ENCODE data around the gene F2RL3. TPM values are rescaled to one million over a fixed set of nuclear protein-coding genes. Genes with fewer than 3 reads are reported as not detected.

Gene F2RL3
- total and polyA plus RNA-seq, 2 of the 8 experiments (the other 6 are each of a cell fraction or from before 2014, with no cell fraction given) = not detected

GRCh38 chr19:16897029-16897855, 8.4 kb downstream of the F2RL3 start:
- Histone ChIP-seq H3K36me3 (ENCODE audit: control insufficient read depth in 2 of 4, insufficient read depth in 4 of 4, low read length in 3 of 4) (no peaks in the 10 kb centered on the region), H2BK15ac (ENCODE audit: low read length) (no peak overlapping the region), H3K4me1 (replicated peaks in 1 of 4; ENCODE audit: control insufficient read depth in 3 of 4, insufficient read depth in 4 of 4, low read length in 3 of 4) (peaks cover 0 to 3% (median 1%) of the 10 kb centered on the region in 4 experiments; a peak in 3 of 7 replicates), H3K27me3 (replicated peaks in 1 of 4; ENCODE audit: control insufficient read depth in 3 of 4, extremely low read depth in 1 of 4, insufficient read depth in 3 of 4, low read length in 3 of 4) (peaks cover 0 to 16% (median 8%) of the 10 kb centered on the region in 4 experiments; a peak in 5 of 7 replicates), H3K9ac (replicated peaks in 1 of 4; ENCODE audit: extremely low read depth in 1 of 4, low read depth in 3 of 4, low read length in 3 of 4) (peak overlapping the region in 1 of 4 experiments; percentile 34; a peak in 1 of 7 replicates), H3K56ac (replicated peaks; ENCODE audit: insufficient read length, low read depth, low read length) (no peak overlapping the region), H4K20me1 (replicated peaks in 1 of 2; ENCODE audit: control insufficient read depth in 1 of 2, insufficient read depth in 2 of 2, low read length in 2 of 2) (no peaks in the 10 kb centered on the region), H2BK12ac (ENCODE audit: low read depth, low read length) (no peak overlapping the region), H3K27ac (ENCODE audit: low read depth, low read length) (no peak overlapping the region), H2BK5ac (ENCODE audit: low read depth, low read length) (no peak overlapping the region), H3K4ac (replicated peaks; ENCODE audit: insufficient read length, low read depth, low read length) (no peak overlapping the region), H4K5ac (ENCODE audit: insufficient read length, low read depth, low read length) (no peak overlapping the region), H2BK20ac (ENCODE audit: low read length) (no peak overlapping the region), H4K91ac (replicated peaks; ENCODE audit: insufficient read length, low read length) (no peak overlapping the region), H3K79me2 (ENCODE audit: control insufficient read depth in 1 of 2, insufficient read depth in 2 of 2, low read length in 2 of 2) (no peaks in the 10 kb centered on the region), H3K18ac (ENCODE audit: extremely low read depth, low read length) (no peak overlapping the region), H2AFZ (ENCODE audit: low read length) (no peak overlapping the region), H3K14ac (ENCODE audit: insufficient read length) (no peak overlapping the region), H3K23me2 (ENCODE audit: low read depth, low read length) (peaks cover 12% of the 10 kb centered on the region; the same call in 1 of the 2 replicates), H3K4me2 (ENCODE audit: insufficient read depth in 1 of 2, low read depth in 2 of 2, low read length in 2 of 2) (peak overlapping the region; percentile 73 to 75), H4K8ac (ENCODE audit: extremely low read depth, insufficient read depth, low read length) (no peak overlapping the region), H3K9me3 (ENCODE audit: insufficient read depth in 2 of 2, low read depth in 1 of 2, low read length in 1 of 2) (no peaks in the 10 kb centered on the region), H2BK120ac (replicated peaks; ENCODE audit: low read depth, low read length) (no peak overlapping the region), H3K79me1 (ENCODE audit: low read depth, low read length) (no peaks in the 10 kb centered on the region), H3K4me3 (ENCODE audit: extremely low read depth in 1 of 4, insufficient read depth in 2 of 4, low read depth in 3 of 4, low read length in 4 of 4) (peak overlapping the region; percentile 48 to 84 (median 56)), H2AK5ac (ENCODE audit: low read depth, low read length) (no peak overlapping the region), H3K23ac (ENCODE audit: insufficient read length) (no peak overlapping the region)
- FAIRE-seq (no peak), DNase-seq (ENCODE audit: low read depth in 1 of 2, low spot score in 2 of 2) (peak; percentile 90 to 95)
- CTCF ChIA-PET (ENCODE audit: partially characterized antibody) = interaction anchor here (0.8 kb wide), 1 partner anchor 15 kb away, joined by 3 read pairs; no protein-coding TSS in a partner anchor
- 1% methylated on average over 10 of the region's 68 CpGs; no CpG with 5 or more reads in 1 of the 2 experiments for WGBS, 2 experiments (ENCODE audit: extremely low coverage in 1 of 2, insufficient coverage in 1 of 2, insufficient read length in 1 of 2, insufficient replicate concordance in 2 of 2, low coverage in 1 of 2, low lambda C conversion rate in 2 of 2, missing lambda C conversion rate in 1 of 2)
- POLR2A ChIA-PET (ENCODE audit: partially characterized antibody) = interaction anchor here (1.0 kb wide), 1 partner anchor 285 kb away, joined by 3 read pairs; no protein-coding TSS in a partner anchor
- TF ChIP-seq MAX (IDR thresholded peaks at IDR 0.05) (peak; percentile 27; the same call in 1 of the 2 replicates), KDM4A (IDR thresholded peaks at IDR 0.05; ENCODE audit: low read depth, low read length, severe bottlenecking) (peak; percentile 91), CBX5 (IDR thresholded peaks at IDR 0.05; ENCODE audit: low read depth, low read length) (no peak), GABPA (IDR thresholded peaks at IDR 0.05; ENCODE audit: borderline replicate concordance, insufficient read depth, low read length) (no peak), HDAC2 (IDR thresholded peaks at IDR 0.05; ENCODE audit: borderline replicate concordance in 1 of 2, low read depth in 2 of 2, low read length in 2 of 2) (peak in 1 of 2 experiments; percentile 72; a peak in 1 of 4 replicates), POU5F1 (IDR thresholded peaks at IDR 0.05; ENCODE audit: low read depth, low read length) (no peak), GTF2F1 (IDR thresholded peaks at IDR 0.05; ENCODE audit: borderline replicate concordance, low read depth, low read length) (no peak), TAF7 (optimal IDR thresholded peaks at IDR 0.05; ENCODE audit: borderline replicate concordance, low read depth, low read length) (no peak), BRCA1 (IDR thresholded peaks at IDR 0.05; ENCODE audit: low read depth, low read length) (no peak), SRF (IDR thresholded peaks at IDR 0.05; ENCODE audit: low read depth, low read length) (no peak), NANOG (IDR thresholded peaks at IDR 0.05; ENCODE audit: insufficient read depth, low read depth, low read length, poor library complexity, severe bottlenecking) (no peak)

All from H1 (cell line).